Hematopoietic multipotent progenitor cell treated with erythropoietin and hydrocortisone succinate and interleukin-3 and kit ligand, for 8 days (in vitro differentiated cells): ENCODE measurements around the gene RPL36.
A peak's percentile ranks its signal among the peaks of the same experiment; 100 is the strongest.
"Not testable (repeated sequence)": the region's sequence is repeated elsewhere in the genome, so short reads cannot be mapped to it uniquely, and the experiment has no call there.

Experiments
- DNase-seq: peaks from one replicate; pipeline ENCODE4 v3.0.0-alpha.2; 2015

RPL36 gene

DNA sequence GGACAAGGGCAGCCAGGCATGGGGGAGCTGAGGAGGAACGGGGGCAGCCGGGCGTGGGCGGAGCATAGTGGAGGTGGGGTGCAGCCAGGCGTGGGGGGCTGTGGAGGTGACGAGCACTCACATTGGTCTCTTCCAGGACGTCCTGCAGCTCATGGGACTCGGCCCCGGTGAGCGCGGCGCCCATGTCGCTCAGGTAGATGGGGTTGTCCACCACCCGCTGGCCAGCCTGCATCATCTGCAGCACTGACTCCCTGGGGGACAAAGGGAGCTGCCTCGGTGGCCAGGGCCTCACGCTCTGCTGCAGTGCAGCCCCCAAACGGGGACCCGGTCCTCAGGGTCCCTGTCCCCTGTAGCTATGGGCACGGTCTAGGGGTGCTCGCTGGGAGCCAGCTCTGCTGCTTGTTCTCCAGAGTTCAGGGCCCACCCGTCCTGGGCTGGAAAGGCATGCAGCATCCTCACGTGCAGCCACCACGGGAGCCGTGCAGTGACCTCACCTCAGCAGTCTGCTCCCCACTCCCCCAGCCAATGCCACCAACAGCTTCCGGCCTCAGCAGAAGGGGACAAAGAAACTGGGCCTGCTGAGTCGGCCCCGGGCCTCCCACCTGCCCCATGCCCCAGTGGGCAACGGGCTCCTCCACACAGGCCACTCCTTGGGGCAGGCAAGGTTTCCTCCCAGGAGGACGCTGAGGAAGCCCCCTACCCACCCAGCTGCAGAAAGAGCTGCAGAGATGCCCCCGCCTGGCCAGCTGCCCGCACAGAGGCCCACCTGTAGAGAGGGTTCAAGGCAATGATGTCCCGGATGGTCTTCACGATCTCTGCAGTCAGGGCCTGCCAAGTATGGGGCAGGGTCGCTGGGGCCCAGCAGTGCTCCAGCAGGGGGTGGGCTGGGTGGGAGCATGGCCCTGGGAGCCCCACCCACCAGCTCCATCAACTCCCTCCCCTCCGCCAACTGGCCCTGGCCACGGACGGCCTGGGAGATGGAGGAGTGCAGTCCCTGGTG, 17.8 kb downstream of the RPL36 start:
- DNase-seq = no peak

DNA sequence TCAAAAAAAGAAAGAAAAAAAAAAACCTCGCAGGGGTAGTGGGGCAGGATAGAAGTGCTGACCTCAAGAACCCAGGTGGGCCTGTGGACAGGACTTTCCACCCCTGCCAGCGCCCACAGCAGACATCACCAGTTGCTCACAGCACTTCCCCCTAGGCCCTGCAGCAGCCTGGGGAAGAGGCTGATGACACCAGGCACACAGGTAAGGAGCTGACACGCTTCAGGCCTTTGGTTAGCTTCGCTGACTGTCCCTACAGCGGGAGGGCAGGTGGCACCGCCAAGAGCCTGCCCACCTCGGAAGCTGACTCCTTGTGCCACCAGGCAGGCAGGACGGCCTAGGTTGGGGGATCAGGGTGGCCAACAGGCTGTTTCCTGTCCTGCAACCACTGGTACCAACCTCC, 20.9 kb downstream of the RPL36 start:
- no peak for DNase-seq

DNA sequence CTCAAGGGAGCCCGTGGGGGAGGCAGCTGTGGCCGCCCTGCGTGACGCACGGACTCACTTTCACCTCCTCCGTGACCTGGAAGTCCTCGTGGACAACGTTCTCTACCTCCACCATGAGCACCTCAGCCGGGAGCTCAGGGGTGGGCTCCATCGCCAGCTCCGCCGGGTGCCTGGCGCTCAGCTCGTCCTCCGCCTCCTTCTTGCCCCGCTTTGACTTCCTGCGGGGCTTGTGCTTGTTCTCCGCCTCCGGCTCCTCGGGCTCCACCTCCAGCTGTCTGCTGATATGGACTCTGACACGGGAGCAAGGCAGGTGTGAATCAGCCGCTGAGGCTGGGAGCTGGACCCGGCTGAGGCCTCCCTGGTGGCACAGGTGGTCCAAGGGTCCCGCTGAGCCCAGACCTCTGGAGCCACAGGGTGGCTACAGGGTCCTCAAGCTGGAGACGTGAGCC, 21.6 kb downstream of the RPL36 start:
- no peak for DNase-seq

DNA sequence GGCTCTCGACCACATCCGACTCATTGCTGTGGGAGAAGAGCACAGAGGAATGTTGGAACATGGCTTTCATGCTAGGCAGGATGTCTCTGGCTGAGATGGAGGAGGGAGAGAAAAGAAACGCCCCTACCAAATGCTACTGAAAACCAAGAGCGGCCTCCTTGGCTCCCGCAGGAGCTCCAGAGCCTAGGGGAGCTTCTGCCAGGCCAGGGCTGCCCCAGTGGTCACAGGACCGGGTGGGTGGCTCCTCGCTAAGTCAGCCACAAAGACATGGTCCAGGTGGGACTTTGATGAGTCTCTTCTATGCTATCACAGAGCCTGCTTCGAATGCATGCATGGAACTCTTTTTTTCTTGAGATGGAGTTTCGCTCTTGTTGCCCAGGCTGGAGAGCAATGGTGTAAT, 23.1 kb downstream of the RPL36 start:
- no peak for DNase-seq

DNA sequence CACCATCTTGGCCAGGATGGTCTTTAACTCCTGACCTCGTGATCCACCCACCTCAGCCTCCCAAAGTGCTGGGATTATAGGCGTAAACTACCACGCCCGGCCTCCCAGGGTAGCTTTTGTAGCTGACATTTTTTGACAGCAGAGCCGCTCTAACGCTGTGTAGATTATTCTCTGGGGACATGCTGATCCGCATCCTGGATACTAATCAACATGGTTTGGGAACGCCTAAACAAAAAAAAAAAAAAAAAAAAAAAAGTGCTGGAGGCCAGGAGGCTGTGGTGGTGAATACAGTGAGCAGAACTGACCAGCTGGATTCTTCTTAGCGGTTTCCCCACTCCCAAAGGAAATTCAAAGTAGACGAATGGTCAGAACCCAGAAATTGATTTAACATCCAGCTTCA, 24.7 kb downstream of the RPL36 start:
- no peak for DNase-seq

- no peak for DNase-seq
These were observed 27.3 kb downstream of the RPL36 start for GRCh38 chr19:5717215-5717935.

DNA sequence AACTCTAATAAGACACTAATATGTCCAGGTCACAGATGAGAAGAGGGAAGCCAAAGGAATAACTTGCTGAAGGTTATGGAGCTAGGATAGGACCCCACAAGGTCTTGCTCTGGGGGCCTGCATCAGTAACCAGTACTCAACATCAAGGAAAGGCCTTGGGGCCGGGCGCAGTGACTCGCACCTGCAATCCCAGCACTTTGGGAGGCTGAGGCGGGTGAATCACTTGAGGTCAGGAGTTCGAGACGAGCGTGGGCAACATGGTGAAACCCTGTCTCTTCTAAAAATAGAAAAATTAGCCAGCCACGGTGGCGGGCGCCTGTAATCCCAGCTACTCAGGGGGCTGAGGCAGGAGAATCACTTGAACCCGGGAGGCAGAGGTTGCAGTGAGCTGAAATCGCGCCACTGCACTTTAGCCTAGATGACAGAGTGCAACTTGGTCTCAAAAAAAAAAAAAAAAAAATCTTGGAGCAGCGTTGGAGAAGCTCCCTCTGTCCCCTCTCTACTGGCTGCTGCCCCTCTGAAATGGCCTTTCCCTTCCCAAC, 28.0 kb downstream of the RPL36 start:
- no peak for DNase-seq

DNA sequence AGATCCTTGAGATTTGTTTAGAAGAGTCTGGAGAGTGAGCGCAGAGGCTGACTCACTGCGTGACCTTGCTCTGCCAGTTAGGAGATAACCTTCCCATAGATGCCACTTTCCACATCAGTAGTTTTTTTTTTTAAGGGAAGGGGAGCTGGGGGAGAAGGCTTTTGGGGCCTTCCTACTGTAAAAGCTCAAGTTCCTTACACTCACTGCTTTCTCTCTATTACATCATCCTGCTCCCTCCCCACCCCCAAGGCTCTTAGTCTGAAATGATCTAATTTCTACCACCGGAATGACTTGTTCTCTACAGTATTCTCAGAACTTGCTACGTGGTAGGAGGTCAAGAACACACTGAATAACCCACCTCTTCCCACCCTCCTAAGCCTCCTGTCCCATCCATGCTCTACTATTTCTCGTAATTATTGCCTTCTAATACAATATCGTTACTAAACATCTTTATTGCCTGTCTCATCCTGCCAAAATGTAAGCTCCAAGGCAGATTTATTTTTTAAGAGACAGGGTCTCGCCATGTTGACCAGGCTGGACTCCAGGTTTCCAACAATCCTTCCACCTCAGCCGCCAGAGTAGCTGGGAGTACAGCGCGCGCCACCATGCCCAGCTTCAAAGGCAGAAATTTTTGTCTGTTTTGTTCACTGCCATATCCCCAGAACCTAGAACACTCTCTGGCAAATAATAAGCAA, 28.6 kb downstream of the RPL36 start:
- DNase-seq = peak; percentile 82

GRCh38 chr19:5719274-5719960, 29.3 kb downstream of the RPL36 start:
- DNase-seq = peak; percentile 41

DNA sequence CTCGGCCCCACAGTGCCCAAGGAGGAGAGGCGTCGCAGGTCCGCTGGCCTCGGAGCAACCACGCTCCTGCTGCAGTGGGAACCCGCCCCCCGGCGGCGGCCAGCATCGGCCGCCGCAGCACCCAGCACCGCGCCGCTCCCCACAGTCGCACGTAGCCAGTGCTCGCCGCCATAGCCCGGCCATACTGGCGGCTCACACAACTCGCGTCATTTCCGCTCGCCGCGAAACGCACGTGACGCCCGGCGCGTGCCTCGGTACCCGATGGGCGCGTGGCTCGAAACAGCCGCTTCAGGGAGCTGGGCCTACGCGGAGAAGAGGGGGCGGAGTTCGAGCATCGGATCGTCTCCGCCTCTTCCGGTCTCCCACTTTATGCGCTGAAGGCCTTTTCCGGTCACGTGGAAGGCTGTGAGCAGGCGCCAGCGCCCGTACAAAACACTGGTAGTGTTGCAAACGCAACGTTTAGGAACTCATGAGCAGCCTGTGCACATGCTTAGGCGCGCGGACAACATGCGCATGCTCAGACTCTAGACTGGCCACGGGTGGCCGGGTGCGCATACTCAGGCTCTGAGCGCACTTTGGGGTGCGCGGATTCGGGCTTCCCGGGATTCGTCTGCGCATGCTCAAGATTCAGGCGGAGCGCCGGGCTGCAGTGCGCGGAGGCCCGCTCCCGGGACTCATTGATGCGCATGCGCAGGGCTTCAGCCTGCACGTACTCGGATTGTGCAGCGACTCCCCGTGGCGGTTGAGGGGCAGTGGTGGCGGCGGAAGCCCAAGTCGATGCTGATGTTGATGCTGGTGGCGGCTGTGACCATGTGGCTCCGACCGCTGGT, 30.1 kb downstream of the RPL36 start, which contains the start of the genes CATSPERD and LONP1:
Gene CATSPERD, plus strand, starts transcription at position 677 of the 830 bp plus-strand sequence. Its CDS starts 101 bp downstream, at position 778.
Gene LONP1, minus strand, starts transcription at position 186 of the 830 bp plus-strand sequence. Its CDS starts 14 bp downstream, at position 172.
- DNase-seq = peak; percentile 99

- no peak for DNase-seq
These were observed 37.5 kb downstream of the RPL36 start for GRCh38 chr19:5727453-5728050.

- not testable (repeated sequence) for DNase-seq
These were observed 43.1 kb downstream of the RPL36 start for GRCh38 chr19:5733172-5733571.

GRCh38 chr19:5738423-5738822, 48.3 kb downstream of the RPL36 start:
- no peak for DNase-seq
